ENCODE data around the gene CACNA1C. TPM values are rescaled to one million over a fixed set of nuclear protein-coding genes. Genes with fewer than 3 reads are reported as not detected.

CACNA1C gene
- total RNA-seq, 1 donor from 2014 or later, result not detected

GRCh38 chr12:2537868-2538541 lies 485.2 kb downstream of the CACNA1C start:
- DNase-seq (ENCODE audit: low read depth), result no peak

- no peak for DNase-seq (ENCODE audit: low read depth)
Observed at GRCh38 chr12:2539938-2540337, 487.2 kb downstream of the CACNA1C start.

GRCh38 chr12:2540535-2540941 lies 487.8 kb downstream of the CACNA1C start:
- DNase-seq (ENCODE audit: low read depth), result no peak

GRCh38 chr12:2541631-2542204 lies 488.9 kb downstream of the CACNA1C start:
- DNase-seq (ENCODE audit: low read depth), result no peak

- no peak for DNase-seq (ENCODE audit: low read depth)
Observed at GRCh38 chr12:2543801-2544200, 491.0 kb downstream of the CACNA1C start.

GRCh38 chr12:2544230-2544629 lies 491.4 kb downstream of the CACNA1C start:
- DNase-seq (ENCODE audit: low read depth), result no peak

- DNase-seq (ENCODE audit: low read depth), result no peak
Observed at GRCh38 chr12:2547273-2548044, 494.7 kb downstream of the CACNA1C start.

- DNase-seq (ENCODE audit: low read depth), result no peak
Observed at GRCh38 chr12:2548081-2548480, 495.3 kb downstream of the CACNA1C start.

- no peak for DNase-seq (ENCODE audit: low read depth)
Observed at GRCh38 chr12:2550561-2551411, 498.0 kb downstream of the CACNA1C start.

GRCh38 chr12:2551412-2551900 lies 498.7 kb downstream of the CACNA1C start:
- DNase-seq (ENCODE audit: low read depth), result no peak

GRCh38 chr12:2552000-2552756 lies 499.4 kb downstream of the CACNA1C start:
- no peak for DNase-seq (ENCODE audit: low read depth)

- no peak for DNase-seq (ENCODE audit: low read depth)
Observed at GRCh38 chr12:2553388-2554126, 500.8 kb downstream of the CACNA1C start.

GRCh38 chr12:2555487-2556082 lies 502.8 kb downstream of the CACNA1C start:
- DNase-seq (ENCODE audit: low read depth), result no peak

GRCh38 chr12:2557597-2557996 lies 504.8 kb downstream of the CACNA1C start:
- DNase-seq (ENCODE audit: low read depth), result no peak

GRCh38 chr12:2559931-2560330 lies 507.1 kb downstream of the CACNA1C start:
- no peak for DNase-seq (ENCODE audit: low read depth)

GRCh38 chr12:2560356-2560755 lies 507.6 kb downstream of the CACNA1C start:
- no peak for DNase-seq (ENCODE audit: low read depth)

GRCh38 chr12:2561367-2561766 lies 508.6 kb downstream of the CACNA1C start:
- no peak for DNase-seq (ENCODE audit: low read depth)

- DNase-seq (ENCODE audit: low read depth), result no peak
Observed at GRCh38 chr12:2562400-2562799, 509.6 kb downstream of the CACNA1C start.

GRCh38 chr12:2563709-2564108 lies 510.9 kb downstream of the CACNA1C start:
- DNase-seq (ENCODE audit: low read depth), result no peak

All from myocyte (in vitro differentiated cells).